Testis (tissue), 2 donors: ENCODE data around the gene DLG1.

Experiments
- POLR2A ChIP-seq: fragments of 450-650 bp; IDR thresholded peaks from one replicate; pipeline ENCODE4 v1.6.1; 2017; ENCODE audit warnings: antibody characterized with exemption, mild to moderate bottlenecking, moderate library complexity
- TF ChIP-seq, protein P1 (sequence below), 3 experiments: fragments of 450-650 bp in 2 of 3; fragments of 200-600 bp in 1 of 3; sonication (generic) in 1 of 3; IDR thresholded peaks; one replicate each; pipeline ENCODE4 v1.5.1; 2016 to 2019; ENCODE audit warnings: antibody characterized with exemption in 3 of 3, mild to moderate bottlenecking in 2 of 3, moderate library complexity in 1 of 3

DNA sequence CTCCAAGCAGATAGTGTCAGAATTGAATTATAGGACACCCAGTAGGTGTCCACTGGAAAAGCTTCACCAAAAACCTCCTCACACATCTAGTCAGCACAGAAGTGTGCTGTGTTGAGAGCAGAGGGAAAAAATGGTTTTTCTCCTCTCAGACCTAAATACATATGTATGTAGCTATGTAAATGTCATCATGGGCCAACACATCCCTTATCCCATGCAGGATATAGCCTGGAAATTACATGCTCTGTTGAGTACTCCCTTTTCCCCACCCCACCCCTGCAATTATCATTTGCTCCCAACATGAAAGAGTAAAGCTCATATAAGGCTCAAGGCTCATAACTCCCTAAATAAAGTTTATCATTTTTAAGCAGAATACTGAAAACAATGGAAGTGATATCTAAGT lies 35.7 kb downstream of the DLG1 start:
- TF ChIP-seq, protein P1, sequence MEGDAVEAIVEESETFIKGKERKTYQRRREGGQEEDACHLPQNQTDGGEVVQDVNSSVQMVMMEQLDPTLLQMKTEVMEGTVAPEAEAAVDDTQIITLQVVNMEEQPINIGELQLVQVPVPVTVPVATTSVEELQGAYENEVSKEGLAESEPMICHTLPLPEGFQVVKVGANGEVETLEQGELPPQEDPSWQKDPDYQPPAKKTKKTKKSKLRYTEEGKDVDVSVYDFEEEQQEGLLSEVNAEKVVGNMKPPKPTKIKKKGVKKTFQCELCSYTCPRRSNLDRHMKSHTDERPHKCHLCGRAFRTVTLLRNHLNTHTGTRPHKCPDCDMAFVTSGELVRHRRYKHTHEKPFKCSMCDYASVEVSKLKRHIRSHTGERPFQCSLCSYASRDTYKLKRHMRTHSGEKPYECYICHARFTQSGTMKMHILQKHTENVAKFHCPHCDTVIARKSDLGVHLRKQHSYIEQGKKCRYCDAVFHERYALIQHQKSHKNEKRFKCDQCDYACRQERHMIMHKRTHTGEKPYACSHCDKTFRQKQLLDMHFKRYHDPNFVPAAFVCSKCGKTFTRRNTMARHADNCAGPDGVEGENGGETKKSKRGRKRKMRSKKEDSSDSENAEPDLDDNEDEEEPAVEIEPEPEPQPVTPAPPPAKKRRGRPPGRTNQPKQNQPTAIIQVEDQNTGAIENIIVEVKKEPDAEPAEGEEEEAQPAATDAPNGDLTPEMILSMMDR (IDR thresholded peaks at IDR 0.05), result no peak
- TF ChIP-seq POLR2A, result no peak
